ENCODE results near the gene TTC7B.

DNA sequence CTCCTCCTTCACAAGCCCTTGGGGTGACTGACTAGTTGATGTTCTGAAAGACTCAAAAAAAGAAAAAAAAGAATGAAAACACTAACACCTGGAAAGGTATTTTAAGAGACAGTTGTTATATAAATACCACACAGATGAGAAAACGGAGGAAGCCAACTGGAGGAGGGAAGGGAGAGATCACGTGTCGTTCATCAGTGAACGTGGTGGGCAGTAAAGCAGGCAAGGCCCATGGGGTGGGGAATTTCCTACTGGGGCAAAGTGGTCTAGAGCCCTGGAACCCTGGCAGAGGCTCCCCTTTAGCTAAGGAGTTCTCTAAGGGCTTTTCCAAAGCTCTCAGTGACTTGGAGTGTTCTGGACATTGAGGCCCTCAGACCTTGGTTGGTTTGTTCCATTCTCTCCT, 249.7 kb downstream of the TTC7B start:
- TF ChIP-seq POLR2AphosphoS5 (IDR thresholded peaks at IDR 0.05; ENCODE audit: low read depth, low read length) = no peak
- no peak for TF ChIP-seq SIN3A (IDR thresholded peaks at IDR 0.05; ENCODE audit: borderline replicate concordance, insufficient read depth, low read length)
- no peak for TF ChIP-seq TAF1 (IDR thresholded peaks at IDR 0.05; ENCODE audit: borderline replicate concordance, insufficient read depth, low read length)
- TF ChIP-seq, protein P1, sequence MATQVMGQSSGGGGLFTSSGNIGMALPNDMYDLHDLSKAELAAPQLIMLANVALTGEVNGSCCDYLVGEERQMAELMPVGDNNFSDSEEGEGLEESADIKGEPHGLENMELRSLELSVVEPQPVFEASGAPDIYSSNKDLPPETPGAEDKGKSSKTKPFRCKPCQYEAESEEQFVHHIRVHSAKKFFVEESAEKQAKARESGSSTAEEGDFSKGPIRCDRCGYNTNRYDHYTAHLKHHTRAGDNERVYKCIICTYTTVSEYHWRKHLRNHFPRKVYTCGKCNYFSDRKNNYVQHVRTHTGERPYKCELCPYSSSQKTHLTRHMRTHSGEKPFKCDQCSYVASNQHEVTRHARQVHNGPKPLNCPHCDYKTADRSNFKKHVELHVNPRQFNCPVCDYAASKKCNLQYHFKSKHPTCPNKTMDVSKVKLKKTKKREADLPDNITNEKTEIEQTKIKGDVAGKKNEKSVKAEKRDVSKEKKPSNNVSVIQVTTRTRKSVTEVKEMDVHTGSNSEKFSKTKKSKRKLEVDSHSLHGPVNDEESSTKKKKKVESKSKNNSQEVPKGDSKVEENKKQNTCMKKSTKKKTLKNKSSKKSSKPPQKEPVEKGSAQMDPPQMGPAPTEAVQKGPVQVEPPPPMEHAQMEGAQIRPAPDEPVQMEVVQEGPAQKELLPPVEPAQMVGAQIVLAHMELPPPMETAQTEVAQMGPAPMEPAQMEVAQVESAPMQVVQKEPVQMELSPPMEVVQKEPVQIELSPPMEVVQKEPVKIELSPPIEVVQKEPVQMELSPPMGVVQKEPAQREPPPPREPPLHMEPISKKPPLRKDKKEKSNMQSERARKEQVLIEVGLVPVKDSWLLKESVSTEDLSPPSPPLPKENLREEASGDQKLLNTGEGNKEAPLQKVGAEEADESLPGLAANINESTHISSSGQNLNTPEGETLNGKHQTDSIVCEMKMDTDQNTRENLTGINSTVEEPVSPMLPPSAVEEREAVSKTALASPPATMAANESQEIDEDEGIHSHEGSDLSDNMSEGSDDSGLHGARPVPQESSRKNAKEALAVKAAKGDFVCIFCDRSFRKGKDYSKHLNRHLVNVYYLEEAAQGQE (IDR thresholded peaks at IDR 0.05; ENCODE audit: insufficient read depth in 1 of 2, low read depth in 2 of 2, low read length in 2 of 2) = no peak
